ENCODE results near the gene SIPA1L2. TPM values are rescaled to one million over a fixed set of nuclear protein-coding genes. Genes with fewer than 3 reads are reported as not detected.
A peak's percentile ranks its signal among the peaks of the same experiment; 100 is the strongest.

SIPA1L2 gene
- total RNA-seq, 2 experiments from 2014 or later: 6.1 to 6.2 TPM

DNA sequence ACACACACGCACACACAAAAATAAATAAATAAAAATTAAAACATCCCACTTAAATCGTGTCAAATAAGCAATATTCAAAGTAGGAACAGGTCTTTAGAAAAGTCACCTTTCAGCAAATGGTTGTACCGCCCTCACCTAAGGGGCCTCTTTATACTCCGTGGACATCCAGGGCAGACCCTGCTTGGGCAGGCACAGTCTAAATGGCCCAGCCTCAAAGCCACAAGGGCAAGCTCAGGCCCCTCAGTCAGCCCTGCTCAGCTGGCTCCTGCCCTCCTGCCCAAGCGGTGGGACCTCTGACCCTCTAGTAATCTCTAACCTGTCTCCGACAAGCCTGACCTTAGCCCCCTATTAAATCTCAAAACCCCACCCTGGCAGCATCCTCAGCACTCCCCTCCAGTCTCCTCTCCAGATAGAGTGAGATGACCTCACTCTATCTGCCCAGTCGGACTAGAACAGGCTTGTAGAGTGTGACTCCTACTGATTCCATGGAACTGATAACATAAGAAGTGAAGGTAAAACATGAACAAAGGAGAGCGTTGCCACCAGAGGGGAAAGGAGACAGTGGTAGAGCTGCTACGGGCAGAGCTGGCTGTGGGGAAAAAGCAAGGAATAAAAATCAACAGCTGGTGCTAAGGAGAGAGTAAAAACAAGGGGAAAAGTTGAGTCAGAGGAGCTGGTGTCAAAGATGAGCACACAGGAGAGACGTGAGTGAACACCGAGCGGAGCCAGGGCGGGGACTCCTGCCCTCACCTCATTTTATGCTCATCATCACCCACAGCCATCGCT lies 36.0 kb downstream of the SIPA1L2 start:
- peak; percentile 47 for DNase-seq
- H3K4me1 Mint-ChIP-seq (ENCODE audit: low read depth): peaks cover 41% of the 10 kb centered on the region
- intact Hi-C loops (cut with micrococcal nuclease): no loop called here
- POLR2A ChIA-PET: interaction anchor here (1.0 to 1.4 kb wide), 2 partner anchors 13 to 14 kb away, joined by 3 to 4 read pairs; no protein-coding TSS in a partner anchor
- no peak overlapping the region for H3K4me3 Mint-ChIP-seq
- H3K27ac Mint-ChIP-seq: no peak overlapping the region
- H3K9me3 Mint-ChIP-seq: no peaks in the 10 kb centered on the region
- no peaks in the 10 kb centered on the region for H3K27me3 Mint-ChIP-seq
- peaks cover 3% of the 10 kb centered on the region for H3K36me3 Mint-ChIP-seq
- CTCF ChIA-PET: interaction anchor here (0.9 kb wide), 1 partner anchor 9 kb away, joined by 3 read pairs; no protein-coding TSS in a partner anchor

DNA sequence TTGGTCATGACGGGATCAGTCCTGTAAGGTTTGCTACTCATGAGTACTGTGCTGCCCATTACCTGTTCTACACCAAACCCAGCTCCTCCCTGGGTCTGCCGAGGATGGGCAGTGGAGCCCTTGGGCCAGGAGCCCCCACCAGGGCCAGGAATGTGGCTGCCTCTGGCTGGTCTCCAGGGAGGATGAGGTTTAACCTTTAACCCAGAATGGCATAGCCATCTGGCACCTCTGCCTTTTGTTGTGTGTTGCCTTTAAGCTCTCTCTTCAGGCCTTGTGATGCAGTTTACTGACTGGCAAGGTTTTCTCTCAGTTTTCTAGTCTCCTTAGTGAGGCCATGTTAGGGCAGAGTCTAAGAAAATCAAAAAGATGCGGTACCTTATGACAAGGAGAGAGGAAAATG lies 38.6 kb downstream of the SIPA1L2 start:
- intact Hi-C loops (cut with micrococcal nuclease): no loop called here
- Mint-ChIP-seq H3K27me3 (no peaks in the 10 kb centered on the region), H3K36me3 (peaks cover 10% of the 10 kb centered on the region), H3K27ac (no peak overlapping the region), H3K9me3 (peaks cover 5% of the 10 kb centered on the region), H3K4me3 (no peak overlapping the region), H3K4me1 (ENCODE audit: low read depth) (peaks cover 36% of the 10 kb centered on the region)
- no peak for DNase-seq
- ChIA-PET POLR2A (no interaction called here), CTCF (no interaction called here)

DNA sequence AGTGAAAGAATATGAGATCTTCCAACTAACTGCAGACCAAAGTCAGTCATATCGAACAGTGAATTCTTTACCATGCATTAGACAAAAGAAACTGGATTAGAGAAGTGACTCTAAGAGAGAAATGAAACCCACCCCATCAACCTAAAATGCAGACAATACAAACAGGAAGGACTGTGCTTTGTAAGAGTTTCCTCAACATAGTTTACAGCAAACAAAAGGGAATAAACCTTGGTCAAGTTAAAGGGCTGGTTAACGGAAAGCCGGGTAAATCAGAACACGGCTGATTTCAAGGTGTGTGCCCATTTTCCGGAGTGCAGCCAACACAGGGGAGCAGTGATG lies 39.2 kb downstream of the SIPA1L2 start:
- Mint-ChIP-seq H3K27ac (no peak overlapping the region), H3K9me3 (peaks cover 5% of the 10 kb centered on the region), H3K36me3 (peaks cover 10% of the 10 kb centered on the region), H3K4me3 (no peak overlapping the region), H3K27me3 (no peaks in the 10 kb centered on the region), H3K4me1 (ENCODE audit: low read depth) (peaks cover 33% of the 10 kb centered on the region)
- intact Hi-C loops (cut with micrococcal nuclease): no loop called here
- no peak for DNase-seq
- POLR2A ChIA-PET: no interaction called here
- CTCF ChIA-PET: no interaction called here

DNA sequence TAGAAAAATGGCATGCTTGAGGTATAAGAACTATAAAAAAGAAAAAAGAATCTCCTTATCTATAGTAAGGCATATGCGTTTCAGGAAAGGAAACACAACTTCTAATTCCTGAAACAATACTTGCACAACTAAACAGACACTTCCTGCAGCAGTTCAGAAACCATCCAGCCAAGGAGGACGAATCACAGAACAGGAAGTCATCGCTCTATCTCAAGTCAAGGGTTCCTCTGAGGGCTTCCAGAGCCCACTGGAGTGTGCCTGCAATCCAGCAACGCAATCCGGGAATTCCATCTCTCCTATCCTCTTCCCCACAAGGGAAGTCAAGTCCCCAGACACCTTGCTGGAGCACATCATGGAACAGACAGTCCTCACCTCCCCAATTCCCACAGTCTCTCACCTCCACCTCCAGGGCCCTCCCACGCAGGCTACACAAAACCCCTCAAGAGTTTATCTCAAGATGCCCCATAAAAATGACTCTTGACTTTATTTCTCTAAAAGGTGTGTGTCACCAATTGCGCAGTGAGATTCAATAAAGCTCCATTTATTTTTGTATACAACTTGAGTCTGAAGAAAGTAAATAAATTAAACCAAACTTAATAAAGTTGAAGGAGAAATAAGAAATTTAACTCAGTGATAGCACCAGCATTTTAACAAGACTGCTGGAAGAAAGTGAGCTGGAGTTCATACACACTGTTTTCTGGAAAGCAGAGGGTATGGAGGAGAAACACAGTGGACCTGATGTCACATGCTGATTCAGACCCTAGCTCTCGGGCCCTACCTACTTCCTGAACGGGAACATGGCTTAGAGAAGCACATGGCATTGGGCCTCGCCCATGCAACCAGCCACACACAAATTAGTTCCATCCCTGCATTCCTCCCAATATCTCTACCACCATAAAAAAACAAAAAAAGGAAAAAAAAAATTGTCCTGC lies 39.9 kb downstream of the SIPA1L2 start:
- Mint-ChIP-seq H3K27me3 (no peaks in the 10 kb centered on the region), H3K4me1 (ENCODE audit: low read depth) (peaks cover 33% of the 10 kb centered on the region), H3K4me3 (no peak overlapping the region), H3K36me3 (peaks cover 10% of the 10 kb centered on the region), H3K27ac (peak overlapping the region; percentile 20), H3K9me3 (peaks cover 5% of the 10 kb centered on the region)
- intact Hi-C loops (cut with micrococcal nuclease): no loop called here
- no peak for DNase-seq
- ChIA-PET POLR2A (no interaction called here), CTCF (no interaction called here)

DNA sequence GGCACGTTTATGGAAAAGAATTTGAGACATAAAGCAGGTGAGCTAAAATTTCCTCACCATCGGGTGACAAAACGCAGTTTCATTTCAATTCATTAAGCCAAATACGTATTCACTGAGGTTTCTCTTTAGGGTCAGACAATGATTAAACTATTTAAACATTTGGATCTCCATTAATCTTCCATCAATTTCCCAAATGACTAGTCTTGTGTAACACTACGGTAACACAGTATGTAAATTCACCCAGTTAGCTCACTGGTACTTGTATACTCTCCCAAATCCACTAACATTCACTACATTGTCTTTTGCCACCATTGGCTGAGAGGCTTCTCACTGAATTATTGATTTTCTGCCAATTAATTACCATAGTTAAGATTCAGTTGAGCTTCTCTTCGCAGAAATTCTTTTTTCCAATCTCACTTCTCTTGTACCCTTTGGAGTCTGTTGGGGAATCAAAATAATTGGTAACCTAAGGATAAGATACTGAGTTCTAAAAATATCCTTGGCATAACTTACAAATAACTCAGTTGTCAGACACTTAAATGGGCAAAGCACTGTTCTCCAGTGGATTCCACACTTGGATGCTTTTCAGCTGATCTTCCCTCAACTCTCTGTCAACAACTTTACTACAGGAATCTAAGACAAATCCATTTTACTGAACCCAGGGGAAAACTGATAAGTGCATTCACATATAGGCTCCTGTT lies 40.7 kb downstream of the SIPA1L2 start:
- no peak for DNase-seq
- POLR2A ChIA-PET: no interaction called here
- no peak overlapping the region for H3K27ac Mint-ChIP-seq
- no peaks in the 10 kb centered on the region for H3K27me3 Mint-ChIP-seq
- peaks cover 33% of the 10 kb centered on the region for H3K4me1 Mint-ChIP-seq (ENCODE audit: low read depth)
- peaks cover 5% of the 10 kb centered on the region for H3K9me3 Mint-ChIP-seq
- intact Hi-C loops (cut with micrococcal nuclease): no loop called here
- CTCF ChIA-PET: no interaction called here
- H3K4me3 Mint-ChIP-seq: no peak overlapping the region
- peaks cover 10% of the 10 kb centered on the region for H3K36me3 Mint-ChIP-seq

DNA sequence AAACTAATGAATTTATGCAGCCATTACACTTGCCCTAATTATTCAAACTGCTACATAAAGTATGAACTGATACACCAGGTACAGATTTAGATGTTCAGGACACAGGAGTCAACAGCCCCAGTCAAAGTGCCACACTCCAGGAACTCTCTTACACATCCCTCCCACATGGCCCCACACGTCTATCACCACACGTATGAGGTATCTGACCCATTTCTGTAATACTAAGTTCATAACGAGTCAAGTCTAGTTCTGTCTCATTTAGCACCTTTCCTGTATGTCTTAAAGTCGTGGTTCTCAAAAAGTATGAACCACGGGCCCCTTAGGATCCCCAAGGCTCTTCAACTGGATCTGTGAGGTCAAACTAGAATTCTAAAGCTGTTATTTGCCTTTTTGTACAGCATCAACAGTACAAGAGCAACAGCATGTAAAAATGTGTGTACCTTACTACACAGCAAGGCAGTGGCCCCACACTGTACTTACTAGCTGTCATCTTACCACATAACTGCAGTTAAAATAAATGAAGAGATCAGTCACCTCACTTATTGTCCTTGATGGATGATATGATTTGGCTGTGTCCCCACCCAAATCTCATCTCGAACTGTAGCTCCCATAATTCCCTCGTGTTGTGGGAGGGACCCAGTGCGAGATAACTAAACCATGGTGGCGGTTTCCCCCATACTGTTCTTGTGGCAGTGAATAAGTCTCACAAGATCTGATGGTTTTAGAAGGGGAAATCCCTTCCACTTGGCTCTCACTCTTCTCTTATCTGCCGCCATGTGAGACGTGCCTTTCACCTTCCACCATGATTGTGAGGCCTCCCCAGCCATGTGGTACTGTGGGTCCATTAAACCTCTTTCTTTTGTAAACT lies 42.6 kb downstream of the SIPA1L2 start:
- intact Hi-C loops (cut with micrococcal nuclease): no loop called here
- H3K27me3 Mint-ChIP-seq: no peaks in the 10 kb centered on the region
- peaks cover 5% of the 10 kb centered on the region for H3K9me3 Mint-ChIP-seq
- H3K36me3 Mint-ChIP-seq: peaks cover 10% of the 10 kb centered on the region
- H3K4me1 Mint-ChIP-seq (ENCODE audit: low read depth): peaks cover 31% of the 10 kb centered on the region
- ChIA-PET CTCF (no interaction called here), POLR2A (no interaction called here)
- peak overlapping the region; percentile 65 for H3K27ac Mint-ChIP-seq
- DNase-seq: peak; percentile 65
- no peak overlapping the region for H3K4me3 Mint-ChIP-seq

DNA sequence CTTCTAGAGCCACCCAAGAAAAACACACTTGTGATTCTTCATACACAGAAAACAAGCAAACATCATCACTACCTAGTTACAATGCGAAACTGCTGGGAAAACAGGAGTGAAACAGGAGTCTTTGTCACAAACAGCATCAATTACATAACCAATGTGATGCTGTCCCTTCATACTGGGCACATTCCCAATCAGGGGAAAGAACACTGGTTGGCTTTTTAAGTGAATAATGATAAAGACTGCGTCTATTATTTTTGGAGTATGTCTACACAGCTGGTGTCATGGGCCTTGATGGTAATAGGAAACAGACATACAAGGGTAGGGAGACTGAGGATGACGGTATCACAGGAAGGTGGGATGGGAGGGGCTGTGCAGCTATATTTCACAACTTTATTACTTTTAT lies 43.3 kb downstream of the SIPA1L2 start:
- Mint-ChIP-seq H3K36me3 (peaks cover 10% of the 10 kb centered on the region), H3K27ac (no peak overlapping the region), H3K27me3 (no peaks in the 10 kb centered on the region), H3K4me1 (ENCODE audit: low read depth) (peaks cover 31% of the 10 kb centered on the region), H3K4me3 (no peak overlapping the region), H3K9me3 (peaks cover 5% of the 10 kb centered on the region)
- POLR2A ChIA-PET: no interaction called here
- no peak for DNase-seq
- CTCF ChIA-PET: interaction anchor here (1.3 kb wide), 1 partner anchor 41 kb away, joined by 3 read pairs; no protein-coding TSS in a partner anchor
- intact Hi-C loops (cut with micrococcal nuclease): no loop called here

DNA sequence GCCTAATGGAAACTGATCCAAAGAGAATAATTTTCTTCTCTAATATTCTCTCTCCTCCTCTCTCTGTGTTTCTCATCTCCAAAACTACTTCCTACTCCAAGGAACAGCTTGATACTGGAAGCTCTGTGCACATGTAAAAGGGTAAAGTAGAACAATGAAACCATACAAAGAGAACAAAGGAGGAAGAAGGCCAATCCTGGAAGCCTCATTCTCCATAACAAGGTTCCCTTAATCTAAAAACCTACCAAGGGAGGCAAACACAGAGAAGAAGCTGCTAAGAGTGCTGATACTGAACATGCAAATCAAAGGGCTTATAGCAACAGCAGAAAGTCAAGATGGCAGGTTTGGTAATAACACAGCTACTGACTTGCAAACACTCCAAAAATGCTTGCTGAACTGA lies 44.4 kb downstream of the SIPA1L2 start:
- no peak overlapping the region for H3K27ac Mint-ChIP-seq
- ChIA-PET POLR2A (no interaction called here), CTCF (interaction anchor here (1.2 to 1.3 kb wide), 2 partner anchors 9 to 42 kb away, joined by 3 read pairs; no protein-coding TSS in a partner anchor)
- intact Hi-C loops (cut with micrococcal nuclease): no loop called here
- peaks cover 5% of the 10 kb centered on the region for H3K9me3 Mint-ChIP-seq
- no peaks in the 10 kb centered on the region for H3K27me3 Mint-ChIP-seq
- no peak overlapping the region for H3K4me3 Mint-ChIP-seq
- H3K4me1 Mint-ChIP-seq (ENCODE audit: low read depth): peaks cover 30% of the 10 kb centered on the region
- H3K36me3 Mint-ChIP-seq: peaks cover 10% of the 10 kb centered on the region
- no peak for DNase-seq

DNA sequence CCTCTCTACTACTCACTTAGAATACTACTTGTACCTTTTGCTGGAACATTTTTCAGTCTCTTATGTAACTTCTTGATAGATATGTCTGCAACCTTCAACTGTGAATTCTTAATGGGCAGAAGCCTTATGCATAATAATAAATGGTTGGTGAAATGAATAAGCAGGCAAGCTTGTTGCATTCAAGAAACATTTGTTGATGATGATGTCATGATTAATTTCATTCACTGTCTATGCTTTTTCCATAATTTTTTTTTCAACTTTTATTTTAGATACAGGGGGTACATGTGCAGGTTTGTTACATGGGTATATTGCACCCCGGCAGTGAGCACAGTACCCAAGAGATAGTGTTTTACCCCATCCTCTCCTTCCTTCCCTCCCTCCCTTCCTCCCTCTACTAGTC lies 48.0 kb downstream of the SIPA1L2 start:
- H3K4me1 Mint-ChIP-seq (ENCODE audit: low read depth): peaks cover 37% of the 10 kb centered on the region
- no peak overlapping the region for H3K4me3 Mint-ChIP-seq
- H3K27ac Mint-ChIP-seq: peak overlapping the region; percentile 35
- no peaks in the 10 kb centered on the region for H3K36me3 Mint-ChIP-seq
- intact Hi-C loops (cut with micrococcal nuclease): loop anchor here (2.0 kb wide), 2 partner anchors 47 to 125 kb away; no protein-coding TSS in a partner anchor
- ChIA-PET CTCF (no interaction called here), POLR2A (no interaction called here)
- H3K27me3 Mint-ChIP-seq: no peaks in the 10 kb centered on the region
- DNase-seq: no peak
- H3K9me3 Mint-ChIP-seq: no peaks in the 10 kb centered on the region

All from activated CD4-positive, alpha-beta memory T cell treated with anti-CD3 and anti-CD28 coated beads for 36 hours (primary cell).